WTC11 (cell line): ENCODE measurements around the gene TMEM238. TPM values are rescaled to one million over a fixed set of nuclear protein-coding genes. Genes with fewer than 3 reads are reported as not detected.

Experiments
- ATAC-seq: fragments of 200-7000 bp; cut with Tn5 transposase; 2 replicates; pipeline ENCODE4 v1.10.0; 2021; ENCODE audit warnings: mild to moderate bottlenecking, moderate library complexity
- CTCF ChIA-PET: fragments of 300-600 bp; sonication (Branson Sonifier 250); formaldehyde crosslinking; loops from one replicate; lab custom pipeline; 2021; ENCODE audit warnings: antibody characterized with exemption; lab: Charles Lee
- POLR2A ChIA-PET: fragments of 350-600 bp; sonication (Branson Sonifier 250); formaldehyde crosslinking; loops from one replicate; lab custom pipeline; 2021; ENCODE audit warnings: antibody characterized with exemption; lab: Charles Lee
- DNase-seq: peaks from one replicate; pipeline ENCODE4 v3.0.0; 2021; ENCODE audit warnings: low spot score
- H3K27ac Mint-ChIP-seq: 2 replicates; pipeline ENCODE4 v1.8.0; 2021; ENCODE audit warnings: mixed read lengths
- H3K27me3 Mint-ChIP-seq: 2 replicates; pipeline ENCODE4 v1.8.0; 2021; ENCODE audit warnings: low read depth, mild to moderate bottlenecking, moderate library complexity, mixed read lengths
- H3K36me3 Mint-ChIP-seq: 2 replicates; pipeline ENCODE4 v1.8.0; 2021; ENCODE audit warnings: mixed read lengths
- H3K4me1 Mint-ChIP-seq: 2 replicates; pipeline ENCODE4 v1.8.0; 2022; ENCODE audit warnings: mixed read lengths
- H3K4me3 Mint-ChIP-seq: 2 replicates; pipeline ENCODE4 v1.8.0; 2021; ENCODE audit warnings: mild to moderate bottlenecking, moderate library complexity, mixed read lengths
- H3K9me3 Mint-ChIP-seq: 2 replicates; pipeline ENCODE4 v1.8.0; 2021; ENCODE audit warnings: mixed read lengths
- CBFB ChIP-seq: sonication (generic); formaldehyde crosslinking; IDR thresholded peaks from 2 replicates; pipeline ENCODE4 v1.8.1; 2022; ENCODE audit warnings: mild to moderate bottlenecking, low read depth, missing genetic modification reagents
- CDX4 ChIP-seq: fragments of 250-450 bp; sonication (Bioruptor Pico); IDR thresholded peaks from 2 replicates; pipeline ENCODE4 v1.9.0; 2021; ENCODE audit warnings: moderate library complexity, mild to moderate bottlenecking, inconsistent platforms, borderline replicate concordance
- ERG ChIP-seq: fragments of 250-450 bp; sonication (Bioruptor Pico); IDR thresholded peaks from 2 replicates; pipeline ENCODE4 v1.8.0; 2021; ENCODE audit warnings: mild to moderate bottlenecking
- MLX ChIP-seq: sonication (generic); formaldehyde crosslinking; IDR thresholded peaks from 2 replicates; pipeline ENCODE4 v1.8.1; 2023; ENCODE audit warnings: mild to moderate bottlenecking, missing genetic modification reagents, moderate library complexity
- MYBL2 ChIP-seq: sonication (generic); formaldehyde crosslinking; IDR thresholded peaks from 2 replicates; pipeline ENCODE4 v1.8.1; 2023; ENCODE audit warnings: mild to moderate bottlenecking, moderate library complexity, missing genetic modification reagents
- NFATC4 ChIP-seq: fragments of 250-450 bp; sonication (Bioruptor Pico); IDR thresholded peaks from 2 replicates; pipeline ENCODE4 v1.9.0; 2021; ENCODE audit warnings: mild to moderate bottlenecking
- PRRX2 ChIP-seq: fragments of 250-450 bp; sonication (Bioruptor Pico); IDR thresholded peaks from 2 replicates; pipeline ENCODE4 v1.8.0; 2021; ENCODE audit warnings: mild to moderate bottlenecking
- ZBTB43 ChIP-seq: sonication (generic); formaldehyde crosslinking; IDR thresholded peaks from 2 replicates; pipeline ENCODE4 v1.8.1; 2023; ENCODE audit warnings: mild to moderate bottlenecking, missing genetic modification reagents
- ZMAT4 ChIP-seq: fragments of 250-450 bp; sonication (Bioruptor Pico); IDR thresholded peaks from 2 replicates; pipeline ENCODE4 v1.9.0; 2021; ENCODE audit warnings: mild to moderate bottlenecking
- ZNF121 ChIP-seq: sonication (generic); formaldehyde crosslinking; IDR thresholded peaks from 2 replicates; pipeline ENCODE4 v1.8.0; 2023; ENCODE audit warnings: missing genetic modification reagents
- ZNF423 ChIP-seq: fragments of 250-450 bp; sonication (Bioruptor Pico); IDR thresholded peaks from 2 replicates; pipeline ENCODE4 v2.1.2; 2022; ENCODE audit warnings: mild to moderate bottlenecking, moderate library complexity
- total RNA-seq: library from RNA; stranded (reverse); gene quantifications from 3 replicates; pipeline ENCODE4 v1.2.3, GENCODE V29; 2021

Gene TMEM238
- total RNA-seq, 1 experiment from 2014 or later, result 8.3 TPM

- H3K27ac Mint-ChIP-seq, result peak overlapping the region; percentile 41; the same call in 1 of the 2 replicates
- CTCF ChIA-PET, result interaction anchor here (0.7 to 1.4 kb wide), 6 partner anchors 25 to 260 kb away, joined by 3 to 5 read pairs (median 4); partner anchors contain the start of gene TNNT1
- DNase-seq, result no peak
- TF ChIP-seq ZMAT4 (CRISPR knock-in tag), result no peak
- TF ChIP-seq MYBL2 (CRISPR knock-in tag), result no peak
- TF ChIP-seq MLX (CRISPR knock-in tag), result no peak
- no peak for TF ChIP-seq NFATC4 (CRISPR knock-in tag)
- TF ChIP-seq, all 79 proteins: peak for 0
- Mint-ChIP-seq H3K4me3 (peak overlapping the region; percentile 44), H3K27me3 (peaks cover 5% of the 10 kb centered on the region; the same call in 1 of the 2 replicates), H3K36me3 (peaks cover 17% of the 10 kb centered on the region), H3K4me1 (peaks cover 48% of the 10 kb centered on the region), H3K9me3 (no peaks in the 10 kb centered on the region)
- ATAC-seq, result peak; percentile 28
- POLR2A ChIA-PET, result interaction anchor here (0.7 to 1.7 kb wide), 8 partner anchors 9 to 1075 kb away, joined by 3 to 9 read pairs (median 4); partner anchors contain the start of genes TMEM238 and UBE2S
Observed at GRCh38 chr19:55392820-55393761, 9.0 kb upstream of the TMEM238 start.

- POLR2A ChIA-PET, result interaction anchor here (0.7 to 2.3 kb wide), 4 partner anchors 8 to 44 kb away, joined by 3 to 9 read pairs (median 6); partner anchors contain the start of genes TMEM238 and UBE2S
- no peak for TF ChIP-seq CDX4 (CRISPR knock-in tag)
- TF ChIP-seq ZNF121 (CRISPR knock-in tag), result peak; percentile 96
- DNase-seq (no peak), ATAC-seq (peak; percentile 9)
- Mint-ChIP-seq H3K4me1 (peaks cover 58% of the 10 kb centered on the region), H3K4me3 (peak overlapping the region; percentile 44), H3K9me3 (no peaks in the 10 kb centered on the region), H3K27me3 (peaks cover 5% of the 10 kb centered on the region; the same call in 1 of the 2 replicates), H3K36me3 (peaks cover 28% of the 10 kb centered on the region), H3K27ac (peak overlapping the region; percentile 51)
- CTCF ChIA-PET, result interaction anchor here (0.9 to 1.3 kb wide), 4 partner anchors 26 to 243 kb away, joined by 4 to 5 read pairs (median 4); partner anchors contain the start of gene TNNT1
Observed at GRCh38 chr19:55391702-55392615, 7.9 kb upstream of the TMEM238 start.

- no peak overlapping the region for H3K4me3 Mint-ChIP-seq
- TF ChIP-seq PRRX2 (CRISPR knock-in tag) (0 out of 2 replicates have a peak, but pooled peaks have one; percentile 35), ZNF423 (CRISPR knock-in tag) (no peak), ZBTB43 (CRISPR knock-in tag) (no peak), ERG (CRISPR knock-in tag) (no peak), CBFB (CRISPR knock-in tag) (0 out of 2 replicates have a peak, but pooled peaks have one; percentile 49)
- CTCF ChIA-PET, result interaction anchor here (1.1 to 1.4 kb wide), 3 partner anchors 61 to 245 kb away, joined by 3 to 4 read pairs (median 4); no protein-coding TSS in a partner anchor
- H3K4me1 Mint-ChIP-seq, result peaks cover 64% of the 10 kb centered on the region
- DNase-seq, result no peak
- H3K36me3 Mint-ChIP-seq, result peaks cover 35% of the 10 kb centered on the region
- peak; percentile 5 for ATAC-seq
- H3K27ac Mint-ChIP-seq, result no peak overlapping the region
- H3K27me3 Mint-ChIP-seq, result no peaks in the 10 kb centered on the region
- POLR2A ChIA-PET, result interaction anchor here (2.3 kb wide), 1 partner anchor 16 kb away, joined by 6 read pairs; the partner anchor contains the start of gene UBE2S
- no peaks in the 10 kb centered on the region for H3K9me3 Mint-ChIP-seq
Observed at GRCh38 chr19:55391191-55391670, 7.1 kb upstream of the TMEM238 start.
